ENCODE data around the gene FRZB.
"Not testable (repeated sequence)": the region's sequence is repeated elsewhere in the genome, so short reads cannot be mapped to it uniquely, and the experiment has no call there.

The FRZB gene

DNA sequence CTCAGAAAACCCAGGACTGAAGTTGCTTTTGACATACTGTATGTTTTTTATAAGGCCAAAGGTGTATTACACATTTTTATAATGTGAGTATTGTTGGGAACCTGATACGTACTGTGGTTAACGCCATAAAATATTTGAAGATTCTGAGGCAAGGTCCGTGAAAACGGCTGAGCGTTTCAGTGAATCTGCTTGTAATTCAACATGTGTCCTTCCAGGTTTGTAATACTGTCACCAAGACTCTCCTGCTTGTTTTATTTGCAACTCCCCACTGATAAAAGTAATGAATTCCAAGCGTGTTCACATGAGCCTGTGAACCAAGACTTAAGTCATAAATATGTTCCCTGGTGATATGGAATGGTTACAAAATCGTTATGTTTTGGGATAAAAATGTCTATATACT, 23.9 kb upstream of the FRZB start:
- DNase-seq = no peak

DNA sequence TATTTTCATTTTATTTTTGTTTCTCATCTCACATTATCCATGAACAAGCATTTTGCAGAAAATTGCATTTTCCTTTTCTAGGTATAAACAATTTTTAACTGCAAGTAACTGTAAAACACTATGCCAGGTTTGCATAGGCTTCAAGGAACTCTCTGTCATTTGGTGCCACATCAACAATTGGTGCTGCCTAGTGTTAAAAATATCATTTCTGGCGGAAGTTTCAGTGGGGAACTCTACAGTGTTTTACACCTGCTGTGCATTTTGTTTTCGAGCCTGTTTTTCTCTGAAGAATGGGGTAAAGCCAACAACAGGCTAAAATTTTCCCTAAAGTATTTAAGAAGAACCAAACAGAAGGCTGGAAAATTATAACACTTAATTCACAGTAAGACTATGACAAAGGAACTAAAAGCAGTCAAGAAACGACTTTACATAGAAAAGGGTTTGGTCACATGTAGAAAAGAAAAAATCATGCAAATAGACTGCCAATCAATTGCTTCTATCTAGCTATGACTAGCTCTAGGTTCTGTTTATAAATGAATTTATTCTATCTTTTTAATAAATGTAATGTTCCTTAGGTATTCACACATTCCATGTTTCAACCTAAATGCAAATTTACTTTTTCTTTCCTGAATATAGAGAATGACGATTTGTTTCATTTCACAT, 21.4 kb upstream of the FRZB start:
- DNase-seq = no peak

DNA sequence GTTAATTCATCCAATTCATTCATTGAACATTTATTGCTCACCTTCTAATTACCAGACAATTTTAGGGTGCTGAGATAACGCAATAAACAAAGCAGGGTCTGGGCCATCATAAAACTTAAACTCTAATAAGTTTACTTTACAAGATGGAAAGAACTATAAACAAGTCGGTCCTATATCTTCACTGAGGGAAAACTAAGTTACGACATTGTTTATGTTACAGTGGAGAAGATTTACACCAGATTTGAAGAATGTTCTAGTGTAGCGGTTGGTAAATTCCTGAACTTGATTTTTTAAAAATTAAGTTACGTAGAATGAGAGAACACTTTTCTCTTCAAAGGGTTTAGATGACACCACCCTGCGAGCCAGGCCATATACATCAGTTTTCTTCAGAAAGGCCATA, 20.7 kb upstream of the FRZB start:
- no peak for DNase-seq

- no peak for DNase-seq
These were observed 19.3 kb upstream of the FRZB start for GRCh38 chr2:182885771-182886170.

GRCh38 chr2:182883451-182883850, 17.0 kb upstream of the FRZB start:
- DNase-seq = no peak

DNA sequence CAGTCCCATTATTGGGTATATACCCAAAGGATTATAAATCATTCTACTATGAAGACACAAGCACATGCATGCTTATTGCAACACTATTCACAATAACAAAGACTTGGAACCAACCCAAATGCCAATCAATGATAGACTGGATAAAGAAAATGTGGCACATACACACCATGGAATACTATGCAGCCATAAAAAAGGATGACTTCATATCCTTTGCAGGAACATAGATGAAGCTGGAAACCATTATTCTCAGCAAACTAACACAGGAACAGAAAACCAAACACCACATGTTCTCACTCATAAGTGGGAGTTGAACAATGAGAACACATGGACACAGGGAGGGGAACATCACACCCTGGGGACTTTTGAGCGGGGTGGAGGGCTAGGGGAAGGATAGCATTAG, 13.7 kb upstream of the FRZB start:
- DNase-seq = not testable (repeated sequence)

GRCh38 chr2:182876653-182877052, 10.2 kb upstream of the FRZB start:
- not testable (repeated sequence) for DNase-seq

DNA sequence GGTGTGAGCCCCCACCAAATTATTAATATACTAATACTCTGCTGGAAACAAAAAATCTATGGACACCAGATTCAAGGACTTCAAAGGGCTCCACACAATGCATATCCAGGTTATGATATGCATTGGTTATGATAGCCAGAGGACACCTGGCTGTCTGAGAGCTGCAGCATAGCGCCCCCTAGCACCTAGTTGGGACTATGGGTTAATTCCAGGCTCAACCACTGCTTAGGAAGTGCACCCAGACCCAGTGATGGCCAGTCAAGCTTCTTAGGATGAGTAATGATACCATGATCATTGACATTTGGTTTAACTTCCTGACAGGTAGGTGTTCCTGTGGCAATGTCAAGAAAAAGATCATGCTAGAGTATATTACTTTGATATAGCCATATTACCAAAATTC, 3.8 kb upstream of the FRZB start:
- no peak for DNase-seq

- DNase-seq = no peak
These were observed 1.8 kb upstream of the FRZB start for GRCh38 chr2:182868054-182868796.

DNA sequence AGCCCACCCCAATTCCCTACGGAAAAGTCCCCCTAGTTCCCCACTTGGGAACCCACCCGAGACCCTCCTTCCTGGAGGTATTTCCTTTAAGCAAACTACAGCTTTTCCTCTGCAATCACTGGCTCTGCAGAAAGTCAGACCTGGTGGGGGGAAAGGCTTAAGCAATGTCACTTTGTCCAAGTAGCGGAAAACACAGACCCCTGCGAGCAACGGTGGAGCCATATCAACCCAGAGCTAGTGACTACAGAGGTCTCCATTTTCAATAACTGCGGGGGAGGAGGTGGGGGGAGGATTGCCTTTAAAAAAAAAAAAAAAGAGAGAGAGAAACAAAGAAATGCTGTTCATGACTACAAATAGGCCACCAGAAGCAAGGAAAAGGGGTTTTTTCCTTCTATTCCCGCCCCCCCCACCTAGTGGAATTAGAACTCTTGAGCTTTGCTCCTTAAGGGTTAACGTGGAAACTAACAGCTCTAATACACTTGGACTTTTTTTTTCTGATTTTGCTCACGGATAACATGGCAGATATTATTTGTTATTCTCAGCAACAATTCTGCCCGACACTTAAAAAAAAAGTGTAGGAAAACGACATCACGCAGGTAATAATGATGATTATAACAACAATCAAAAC, 1.1 kb upstream of the FRZB start:
- DNase-seq = no peak

DNA sequence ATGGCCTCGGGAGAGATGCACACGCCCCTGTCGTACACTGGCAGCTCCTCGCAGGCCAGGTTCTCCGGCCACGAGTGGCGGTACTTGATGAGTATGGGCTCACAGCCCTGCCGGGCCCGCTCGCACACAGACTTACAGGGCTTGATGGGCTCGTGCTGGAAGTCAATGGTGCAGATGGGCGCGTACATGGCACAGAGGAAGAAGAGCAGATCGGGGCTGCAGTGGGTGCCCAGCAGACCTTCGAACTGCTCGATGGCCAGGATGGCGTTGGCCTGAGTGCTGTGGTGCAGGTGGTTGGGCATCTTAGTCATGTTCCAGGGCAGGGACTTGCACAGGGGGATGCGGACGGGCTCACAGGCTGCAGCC, 359 bp downstream of the FRZB start:
- DNase-seq = no peak

DNA sequence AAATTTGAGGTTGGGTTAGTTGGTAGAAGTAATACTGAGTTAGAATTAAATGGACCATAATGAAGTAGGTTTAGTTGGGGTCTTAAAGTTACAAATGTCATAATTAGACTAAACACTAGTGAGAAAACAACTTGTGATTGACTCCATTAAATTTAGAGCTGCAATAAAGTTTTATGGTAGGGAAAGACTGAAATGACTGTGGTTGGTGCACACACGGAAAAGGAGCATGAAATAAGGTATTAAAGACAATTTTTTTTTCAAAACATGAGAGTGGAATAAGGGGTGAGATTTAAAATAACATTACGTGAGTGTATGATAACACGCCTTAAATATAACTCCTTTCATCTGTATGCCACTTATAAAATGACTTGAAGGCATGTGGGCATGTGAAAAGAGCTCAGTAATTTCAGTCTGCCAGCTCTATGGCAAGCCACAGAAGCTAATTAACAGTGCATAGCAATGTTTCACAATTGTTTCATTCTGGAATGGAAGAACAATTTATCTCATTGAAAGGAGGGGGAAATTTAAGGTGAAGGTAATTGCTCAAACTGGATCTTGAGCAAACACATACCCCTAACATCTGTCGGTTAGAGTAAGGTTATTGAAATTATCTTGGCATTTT, 1.4 kb downstream of the FRZB start:
- DNase-seq = no peak

GRCh38 chr2:182863642-182864041, 2.8 kb downstream of the FRZB start:
- no peak for DNase-seq

GRCh38 chr2:182862091-182862490, 4.3 kb downstream of the FRZB start:
- DNase-seq = no peak

GRCh38 chr2:182860858-182861257, 5.6 kb downstream of the FRZB start:
- no peak for DNase-seq

GRCh38 chr2:182858671-182859070, 7.8 kb downstream of the FRZB start:
- DNase-seq = no peak

DNA sequence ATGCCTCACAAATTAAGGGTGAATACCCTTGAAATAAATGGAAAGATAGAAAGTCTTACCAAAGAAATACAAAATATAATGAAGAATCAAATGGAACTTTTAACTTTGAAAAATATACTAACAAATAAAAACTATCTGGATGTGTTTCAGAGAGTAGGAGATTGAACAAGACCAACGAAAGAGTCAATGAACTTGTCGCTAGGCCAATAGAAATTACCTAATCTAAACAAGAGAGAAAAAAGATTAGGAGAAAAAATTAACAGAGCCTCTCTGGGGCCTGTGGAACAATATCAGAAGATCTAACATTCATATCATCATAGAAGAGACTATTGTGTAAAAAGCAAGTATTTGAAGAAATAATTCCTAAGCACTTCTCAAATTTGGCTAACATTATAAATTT, 11.1 kb downstream of the FRZB start:
- DNase-seq = no peak

GRCh38 chr2:182854375-182855105, 11.9 kb downstream of the FRZB start:
- no peak for DNase-seq

DNA sequence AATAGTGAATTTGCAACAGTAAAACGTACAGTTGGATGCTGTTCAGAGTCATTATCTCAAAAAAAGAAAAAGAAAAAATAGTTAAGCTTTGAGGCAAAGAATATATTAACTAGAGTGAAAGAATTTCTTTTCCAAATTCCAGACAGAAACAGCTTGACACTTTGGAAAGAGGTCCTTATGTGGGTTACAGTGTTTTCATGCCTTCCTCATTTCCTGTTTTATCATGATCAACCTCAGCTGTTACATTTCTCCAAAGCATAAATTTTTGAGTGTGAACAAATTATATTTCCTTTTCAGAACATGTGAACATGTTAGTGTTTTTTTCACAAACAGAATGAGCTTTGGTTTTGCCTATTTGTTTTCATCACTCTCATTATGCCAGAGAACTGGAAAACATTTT, 13.6 kb downstream of the FRZB start:
- no peak for DNase-seq

GRCh38 chr2:182852090-182852489, 14.3 kb downstream of the FRZB start:
- no peak for DNase-seq

DNA sequence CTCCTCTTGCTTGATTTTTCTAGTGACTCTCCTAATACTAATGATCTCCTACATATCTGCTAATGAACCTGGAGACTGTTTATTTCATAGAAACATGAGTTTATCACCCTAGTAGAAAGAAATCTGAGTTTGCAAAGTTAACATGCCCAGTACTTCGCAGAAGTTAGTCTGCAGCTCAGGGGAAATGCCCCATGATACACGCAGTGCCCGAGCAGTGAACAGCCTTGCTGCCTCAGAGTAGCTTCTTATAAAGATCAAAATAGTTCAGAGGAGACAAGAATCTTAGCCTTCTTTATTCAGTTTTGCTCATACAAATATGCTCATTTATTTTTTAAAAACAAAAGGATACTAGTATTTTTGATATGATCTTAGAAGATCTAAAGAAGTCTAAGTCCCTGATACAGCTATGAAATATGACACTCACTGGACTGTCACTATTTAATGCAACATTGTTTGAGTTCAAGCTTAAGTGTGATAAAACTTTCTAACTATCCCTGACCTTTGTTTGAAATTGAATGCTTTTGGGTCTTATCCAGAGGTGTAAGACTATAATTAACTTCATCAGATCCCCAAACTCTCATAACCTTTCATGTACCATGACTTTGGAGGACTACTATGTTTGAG, 20.5 kb downstream of the FRZB start:
- no peak for DNase-seq

GRCh38 chr2:182836451-182836850, 30.0 kb downstream of the FRZB start:
- no peak for DNase-seq

DNA sequence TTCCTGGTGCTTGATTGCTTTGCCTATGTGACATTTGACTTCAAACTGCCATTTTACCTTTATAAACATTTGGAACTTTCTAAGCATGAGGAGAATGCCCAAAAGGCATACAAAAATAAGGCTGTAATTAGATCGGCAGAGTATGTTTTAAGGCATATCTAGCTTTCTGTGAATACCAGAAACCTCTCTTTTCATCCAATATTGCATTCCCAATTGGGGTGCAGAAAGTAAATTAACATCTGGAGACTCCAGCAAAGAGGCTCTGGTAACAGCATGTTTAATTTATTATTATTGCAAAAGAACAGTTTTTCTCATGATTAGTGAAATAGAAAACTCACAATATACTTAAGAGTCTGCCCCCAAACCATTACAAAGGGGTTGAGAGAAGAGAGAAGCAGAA, 32.1 kb downstream of the FRZB start:
- DNase-seq = no peak
